Frontal cortex (tissue), 4 donors: Measurements from ENCODE around the gene COMMD6. TPM values are rescaled to one million over a fixed set of nuclear protein-coding genes. Genes with fewer than 3 reads are reported as not detected.

Source experiments
- DNase-seq, 2 donors: peaks; one replicate each; pipeline ENCODE4 v3.0.0; 2012; ENCODE audit warnings: low spot score in 2 of 2
- FAIRE-seq: peaks from 2 replicates; lab custom pipeline; 2012; peaks lifted over from hg19 to GRCh38; lab: Jason Lieb, UNC
- total RNA-seq: library from RNA; depleted of rRNA; stranded (reverse); fragments of >200 nt; gene quantifications from one replicate; pipeline ENCODE4 v1.2.3, GENCODE V29; 2014
- donor health status: control.
- donor health status: control.
- donor health status: control.

COMMD6 gene
- total RNA-seq, 1 donor from 2014 or later = 93.8 TPM

- FAIRE-seq (no peak), DNase-seq (no peak)
Observed at GRCh38 chr13:75486146-75487062, 51.2 kb downstream of the COMMD6 start.

- FAIRE-seq = no peak
- DNase-seq = no peak
Observed at GRCh38 chr13:75485286-75486062, 52.2 kb downstream of the COMMD6 start.

GRCh38 chr13:75482820-75483079 is 54.9 kb downstream of the COMMD6 start:
- FAIRE-seq = no peak

GRCh38 chr13:75482070-75482819 is 55.4 kb downstream of the COMMD6 start, which contains the start of gene TBC1D4:
Gene TBC1D4 (minus strand): TSS chr13:75482169. CDS start chr13:75481767, 402 bp downstream.
- FAIRE-seq (no peak), DNase-seq (peak; percentile 58)

More at GRCh38 chr13:75482820-75483079, 54.9 kb downstream of the COMMD6 start:
- DNase-seq = no peak

GRCh38 chr13:75481176-75482069 is 56.2 kb downstream of the COMMD6 start:
- DNase-seq = peak; percentile 12 to 26
- FAIRE-seq = no peak

GRCh38 chr13:75480671-75481175 is 56.9 kb downstream of the COMMD6 start:
- DNase-seq (peak in 1 of 2 donors; percentile 12), FAIRE-seq (no peak)

- DNase-seq (no peak), FAIRE-seq (no peak)
Observed at GRCh38 chr13:75479102-75479740, 58.4 kb downstream of the COMMD6 start.

GRCh38 chr13:75478659-75479058 is 59.0 kb downstream of the COMMD6 start:
- no peak for DNase-seq
- no peak for FAIRE-seq

Other genes starting within 250 kb of the COMMD6 start
- 9.8 TPM for gene TBC1D4, start 55.7 kb downstream of the COMMD6 start, total RNA-seq
- gene UCHL3, start 11.9 kb upstream of the COMMD6 start, total RNA-seq = 45.2 TPM
- 118 TPM for gene LMO7, start 98.5 kb upstream of the COMMD6 start, total RNA-seq